IMR-90 (cell line): ENCODE results near the gene COL4A2. TPM values are rescaled to one million over a fixed set of nuclear protein-coding genes. Genes with fewer than 3 reads are reported as not detected.

ENCODE experiments used
- ATAC-seq: fragments of 200-7000 bp; cut with Tn5 transposase; 2 replicates; pipeline ENCODE4 v1.9.1; 2020; ENCODE audit warnings: low read depth, mild to moderate bottlenecking, moderate library complexity
- BruUV-seq: library from RNA; stranded (reverse); fragments of 400-500 nt; replicated peaks from 2 replicates; lab custom pipeline; 2021; lab: Mats Ljungman, UMichigan
- CTCF ChIA-PET: fragments of 300-600 bp; formaldehyde crosslinking; extraction: SDS; loops from one replicate; lab custom pipeline; 2021; ENCODE audit warnings: antibody characterized with exemption; lab: Yijun Ruan, JAX
- POLR2A ChIA-PET: fragments of 300-600 bp; sonication (Branson Sonifier 250); formaldehyde crosslinking; loops from one replicate; lab custom pipeline; 2022; ENCODE audit warnings: antibody characterized with exemption; ENCODE audit not compliant: unreplicated experiment; lab: Charles Lee
- DNase-seq: peaks from one replicate; pipeline ENCODE4 v3.0.0; 2013
- H2AFZ ChIP-seq: replicated peaks from 2 replicates; pipeline ENCODE3; 2013; ENCODE audit warnings: low read length, mild to moderate bottlenecking; ENCODE audit not compliant: poor library complexity
- H2AK5ac ChIP-seq: 2 replicates; pipeline ENCODE4 v1.6.1; 2013; ENCODE audit warnings: low read depth, low read length, inconsistent platforms
- H2AK9ac ChIP-seq: replicated peaks from 2 replicates; pipeline ENCODE3; 2013; ENCODE audit warnings: mild to moderate bottlenecking, low read depth, low read length, moderate library complexity; ENCODE audit not compliant: poor library complexity
- H2BK120ac ChIP-seq: 2 replicates; pipeline ENCODE4 v1.6.1; 2013; ENCODE audit warnings: low read depth, low read length, inconsistent platforms
- H2BK15ac ChIP-seq: 3 replicates; pipeline ENCODE4 v1.6.1; 2013; ENCODE audit warnings: low read depth, low read length, inconsistent platforms
- H2BK20ac ChIP-seq: 2 replicates; pipeline ENCODE4 v1.6.1; 2013; ENCODE audit warnings: low read depth, mild to moderate bottlenecking, inconsistent platforms, low read length, moderate library complexity
- H2BK5ac ChIP-seq: 2 replicates; pipeline ENCODE4 v1.6.1; 2013; ENCODE audit warnings: mild to moderate bottlenecking, low read depth, low read length, inconsistent platforms; ENCODE audit not compliant: poor library complexity, severe bottlenecking
- H3K14ac ChIP-seq: replicated peaks from 2 replicates; pipeline ENCODE4 v1.6.1; 2013; ENCODE audit warnings: low read depth, low read length, inconsistent platforms
- H3K18ac ChIP-seq: 2 replicates; pipeline ENCODE4 v1.6.1; 2013; ENCODE audit warnings: low read depth, low read length, control low read depth
- H3K23ac ChIP-seq: 2 replicates; pipeline ENCODE4 v1.6.1; 2013; ENCODE audit warnings: low read depth, low read length, inconsistent platforms
- H3K27ac ChIP-seq: 2 replicates; pipeline ENCODE4 v1.5.1; 2013; ENCODE audit warnings: mild to moderate bottlenecking, control low read depth, low read length; ENCODE audit not compliant: insufficient read depth
- H3K27me3 ChIP-seq: 2 replicates; pipeline ENCODE4 v1.6.1; 2013; ENCODE audit warnings: low read length; ENCODE audit not compliant: control insufficient read depth, insufficient read depth
- H3K36me3 ChIP-seq: 2 replicates; pipeline ENCODE4 v1.6.1; 2013; ENCODE audit warnings: low read length, mixed read lengths; ENCODE audit not compliant: control insufficient read depth, insufficient read depth
- H3K4ac ChIP-seq: 2 replicates; pipeline ENCODE4 v1.6.1; 2013; ENCODE audit warnings: low read depth, low read length, inconsistent platforms
- H3K4me1 ChIP-seq: 2 replicates; pipeline ENCODE4 v1.6.1; 2013; ENCODE audit warnings: low read length, mixed read lengths; ENCODE audit not compliant: control insufficient read depth, insufficient read depth
- H3K4me2 ChIP-seq: 2 replicates; pipeline ENCODE4 v1.6.1; 2013; ENCODE audit warnings: low read depth, mild to moderate bottlenecking, control low read depth, low read length, moderate library complexity
- H3K4me3 ChIP-seq: 2 replicates; pipeline ENCODE4 v1.5.1; 2013; ENCODE audit warnings: low read depth, mild to moderate bottlenecking, control low read depth, low read length, moderate library complexity; ENCODE audit not compliant: insufficient read depth
- H3K56ac ChIP-seq: 2 replicates; pipeline ENCODE4 v1.6.1; 2013; ENCODE audit warnings: low read length, inconsistent platforms; ENCODE audit not compliant: insufficient read depth; ENCODE audit errors: extremely low read depth
- H3K79me1 ChIP-seq, 2 experiments: 2 replicates each; pipeline ENCODE4 v1.6.1; 2013; ENCODE audit warnings: low read length in 2 of 2, inconsistent platforms in 1 of 2, low read depth in 1 of 2
- H3K9ac ChIP-seq: 2 replicates; pipeline ENCODE4 v1.6.1; 2013; ENCODE audit warnings: low read depth, low read length, control low read depth
- H3K9me1 ChIP-seq: 2 replicates; pipeline ENCODE4 v1.6.1; 2013; ENCODE audit warnings: low read length, inconsistent platforms; ENCODE audit not compliant: insufficient read depth
- H3K9me3 ChIP-seq: 2 replicates; pipeline ENCODE4 v1.6.1; 2013; ENCODE audit warnings: low read length; ENCODE audit not compliant: control insufficient read depth, insufficient read depth
- H4K20me1 ChIP-seq: 2 replicates; pipeline ENCODE4 v1.6.1; 2013; ENCODE audit warnings: low read length, inconsistent platforms; ENCODE audit not compliant: insufficient read depth
- H4K5ac ChIP-seq: 2 replicates; pipeline ENCODE4 v1.6.1; 2013; ENCODE audit warnings: mild to moderate bottlenecking, low read depth, low read length, control low read depth
- H4K8ac ChIP-seq, 2 experiments: 2 replicates each; pipeline ENCODE4 v1.6.1; 2013; ENCODE audit warnings: low read depth in 2 of 2, low read length in 2 of 2, control low read depth in 1 of 2, inconsistent platforms in 1 of 2
- H4K91ac ChIP-seq: 2 replicates; pipeline ENCODE4 v1.6.1; 2013; ENCODE audit warnings: low read depth, low read length, inconsistent platforms; ENCODE audit not compliant: insufficient read depth
- ELK1 ChIP-seq: fragments of 150-350 bp; IDR thresholded peaks from 2 replicates; pipeline ENCODE4 v1.6.1; 2016; ENCODE audit warnings: low read depth, mild to moderate bottlenecking, low read length, moderate library complexity, borderline replicate concordance
- FOS ChIP-seq: fragments of 150-350 bp; IDR thresholded peaks from 2 replicates; pipeline ENCODE4 v1.6.1; 2016; ENCODE audit warnings: low read depth, low read length
- MXI1 ChIP-seq: IDR thresholded peaks from 2 replicates; pipeline ENCODE4 v1.6.1; 2012; ENCODE audit warnings: low read depth, mild to moderate bottlenecking, low read length, moderate library complexity, borderline replicate concordance
- POLR2A ChIP-seq: IDR thresholded peaks from 2 replicates; pipeline ENCODE4 v1.6.1; 2012; ENCODE audit warnings: mild to moderate bottlenecking, low read depth, low read length
- RCOR1 ChIP-seq: IDR thresholded peaks from 2 replicates; pipeline ENCODE4 v1.6.1; 2012; ENCODE audit warnings: mild to moderate bottlenecking, low read length, improper control_type of control experiment; ENCODE audit not compliant: insufficient replicate concordance
- WGBS, 2 experiments: methylation state at CpG; one replicate each; pipeline versions ENCODE4 v1.1.5 to v1.1.7; 2013; ENCODE audit warnings: missing lambda C conversion rate in 2 of 2; ENCODE audit not compliant: insufficient read length in 1 of 2; ENCODE audit errors: extremely low coverage in 2 of 2; 5-methylcytosine and 5-hydroxymethylcytosine counted together
- dilution Hi-C: fragments of 300-500 bp; cut with HindIII; formaldehyde crosslinking; loops from one replicate; pipeline ENCODE4 v1.14.3; 2018; ENCODE audit warnings: low sequenced_read_pairs; ENCODE audit not compliant: unreplicated experiment
- in situ Hi-C: fragments of 300-500 bp; cut with MboI; formaldehyde crosslinking; loops from 3 replicates; pipeline ENCODE4 v1.14.3; 2019; ENCODE audit warnings: low sequenced_read_pairs, inconsistent platforms, mixed read lengths
- intact Hi-C: fragments of 100-400 bp; cut with micrococcal nuclease; formaldehyde crosslinking; loops from 2 replicates; pipeline ENCODE4 v1.10.0; 2022
- polyA plus RNA-seq, 3 experiments: library from polyadenylated mRNA; depleted of rRNA; stranded (reverse); fragments of >200 nt; gene quantifications; 2 replicates each; pipeline ENCODE4 v1.2.3, GENCODE V29; 2012; ENCODE audit warnings: low replicate concordance in 1 of 3
- total RNA-seq: library from RNA; depleted of rRNA; stranded (reverse); fragments of >200 nt; gene quantifications from 2 replicates; pipeline ENCODE4 v1.2.3, GENCODE V29; 2012

The COL4A2 gene
- total and polyA plus RNA-seq, 2 of the 4 experiments (the other 2 are of a cell fraction) = 90.7 to 457 TPM

GRCh38 chr13:110276553-110276950, 30.5 kb upstream of the COL4A2 start:
- Histone ChIP-seq H4K8ac (no peak overlapping the region), H3K4me1 (peaks cover 9% of the 10 kb centered on the region), H4K20me1 (peaks cover 92% of the 10 kb centered on the region), H3K27me3 (no peaks in the 10 kb centered on the region), H3K4me3 (no peak overlapping the region), H2BK20ac (no peak overlapping the region), H3K18ac (no peak overlapping the region), H3K4ac (no peak overlapping the region), H4K5ac (no peak overlapping the region), H2BK120ac (no peak overlapping the region), H3K36me3 (peaks cover 24% of the 10 kb centered on the region), H3K14ac (no peak overlapping the region), H3K56ac (no peak overlapping the region), H2AK9ac (no peak overlapping the region), H3K9me3 (no peaks in the 10 kb centered on the region), H2BK15ac (no peak overlapping the region), H3K9ac (no peak overlapping the region), H2BK5ac (no peak overlapping the region), H3K79me1 (peaks cover 17 to 86% of the 10 kb centered on the region in 2 experiments), H2AFZ (no peak overlapping the region), H3K9me1 (peaks cover 37% of the 10 kb centered on the region), H3K23ac (no peak overlapping the region), H4K91ac (no peak overlapping the region), H3K27ac (no peak overlapping the region), H3K4me2 (no peak overlapping the region), H2AK5ac (no peak overlapping the region)
- dilution Hi-C loops = no loop called here
- no CpG with 5 or more reads among the region's 5 CpGs for WGBS, 2 experiments
- no TSS peak for BruUV-seq
- ATAC-seq (no peak), DNase-seq (no peak)
- intact Hi-C loops = no loop called here
- CTCF ChIA-PET = no interaction called here
- in situ Hi-C loops = no loop called here
- POLR2A ChIA-PET = no interaction called here
- no peak for TF ChIP-seq RCOR1
- no peak for TF ChIP-seq FOS
- TF ChIP-seq POLR2A = no peak
- TF ChIP-seq ELK1 = no peak
- no peak for TF ChIP-seq MXI1
